ENCODE data around the gene TRIM42. TPM values are rescaled to one million over a fixed set of nuclear protein-coding genes. Genes with fewer than 3 reads are reported as not detected.

TRIM42 gene
- total RNA-seq, 1 donor from 2014 or later, result not detected

DNA sequence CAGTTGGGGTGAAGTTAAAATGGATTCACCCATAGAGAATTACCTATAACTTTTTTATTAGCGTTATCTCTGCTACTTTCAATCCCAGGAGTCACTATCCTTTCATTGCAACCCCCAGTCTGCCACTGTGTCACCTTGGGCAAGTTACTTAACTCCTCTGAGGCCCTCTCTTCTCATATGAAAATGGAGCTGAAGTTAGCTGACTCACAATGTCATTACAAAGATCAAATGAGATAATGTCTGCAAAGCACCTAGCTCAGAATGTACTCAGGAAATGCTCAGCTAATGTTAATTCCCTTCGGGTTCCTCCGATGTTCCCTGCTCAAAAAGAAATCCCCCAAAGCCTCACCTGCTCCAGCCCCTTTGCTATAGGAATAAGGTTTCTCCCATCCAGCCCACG lies 50.0 kb downstream of the TRIM42 start:
- Histone ChIP-seq H3K4me3 (no peak overlapping the region), H3K4me1 (no peaks in the 10 kb centered on the region), H3K9me3 (no peaks in the 10 kb centered on the region), H3K27me3 (no peaks in the 10 kb centered on the region), H3K36me3 (no peaks in the 10 kb centered on the region), H3K27ac (no peak overlapping the region)
- intact Hi-C loops (cut with DNase I), result loop anchor here (10.0 kb wide), 1 partner anchor 133 kb away; no protein-coding TSS in a partner anchor
- TF ChIP-seq POLR2AphosphoS5 (IDR thresholded peaks at IDR 0.05; ENCODE audit: insufficient read depth in 1 of 2, low read depth in 1 of 2), result no peak
- no peak for TF ChIP-seq CTCF (IDR thresholded peaks at IDR 0.05)
- TF ChIP-seq POLR2A (IDR thresholded peaks at IDR 0.05), result no peak
- no peak for DNase-seq (ENCODE audit: extremely low spot score in 2 of 2)

GRCh38 chr3:140731440-140732119 lies 53.7 kb downstream of the TRIM42 start:
- no peaks in the 10 kb centered on the region for H3K9me3 ChIP-seq
- H3K27me3 ChIP-seq, result no peaks in the 10 kb centered on the region
- intact Hi-C loops (cut with DNase I), result no loop called here
- TF ChIP-seq POLR2A (IDR thresholded peaks at IDR 0.05), result no peak
- no peak for TF ChIP-seq POLR2AphosphoS5 (IDR thresholded peaks at IDR 0.05; ENCODE audit: insufficient read depth in 1 of 2, low read depth in 1 of 2)
- no peak for TF ChIP-seq CTCF (IDR thresholded peaks at IDR 0.05)
- no peaks in the 10 kb centered on the region for H3K36me3 ChIP-seq
- H3K4me3 ChIP-seq, result no peak overlapping the region
- no peak for DNase-seq (ENCODE audit: extremely low spot score in 2 of 2)
- H3K4me1 ChIP-seq, result no peaks in the 10 kb centered on the region
- no peak overlapping the region for H3K27ac ChIP-seq

- no peaks in the 10 kb centered on the region for H3K36me3 ChIP-seq
- TF ChIP-seq POLR2A (IDR thresholded peaks at IDR 0.05) (no peak), POLR2AphosphoS5 (IDR thresholded peaks at IDR 0.05; ENCODE audit: insufficient read depth in 1 of 2, low read depth in 1 of 2) (no peak)
- intact Hi-C loops (cut with DNase I), result no loop called here
- no peaks in the 10 kb centered on the region for H3K27me3 ChIP-seq
- no peaks in the 10 kb centered on the region for H3K4me1 ChIP-seq
- H3K4me3 ChIP-seq, result no peak overlapping the region
- no peak overlapping the region for H3K27ac ChIP-seq
- no peaks in the 10 kb centered on the region for H3K9me3 ChIP-seq
- no peak for DNase-seq (ENCODE audit: extremely low spot score in 2 of 2)
These were observed 55.8 kb downstream of the TRIM42 start for GRCh38 chr3:140733623-140734022.

DNA sequence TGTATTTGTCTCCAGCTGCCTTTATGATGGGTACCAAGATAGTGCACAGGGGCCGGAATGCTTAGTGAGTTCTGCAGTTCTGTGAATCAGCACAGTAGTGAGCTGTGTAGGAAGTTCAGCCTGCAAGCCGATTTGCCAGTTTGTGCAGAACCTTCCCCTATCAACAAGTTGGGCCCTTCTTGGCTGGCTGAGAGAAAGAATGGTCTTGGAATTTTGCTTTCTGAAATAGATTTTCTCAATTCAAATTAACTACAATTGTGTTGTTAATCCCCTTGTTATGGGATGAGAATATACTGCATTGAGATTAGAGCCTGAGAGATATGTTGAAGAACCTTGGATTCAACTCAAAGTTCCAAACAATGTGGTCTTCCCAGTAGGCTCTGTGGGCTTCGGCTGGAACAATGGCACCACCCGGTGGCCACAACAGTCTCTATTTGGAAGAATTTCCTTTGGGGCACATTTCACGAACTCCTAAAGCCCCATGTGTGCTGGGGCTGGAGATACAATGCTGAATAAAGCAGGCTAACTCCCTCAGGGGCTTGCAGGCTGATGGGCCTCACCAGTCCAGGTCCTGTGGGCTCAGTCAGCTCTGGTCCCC lies 59.1 kb downstream of the TRIM42 start:
- no peak for DNase-seq (ENCODE audit: extremely low spot score in 2 of 2)
- no peaks in the 10 kb centered on the region for H3K4me1 ChIP-seq
- no peak overlapping the region for H3K4me3 ChIP-seq
- H3K9me3 ChIP-seq, result no peaks in the 10 kb centered on the region
- TF ChIP-seq CTCF (IDR thresholded peaks at IDR 0.05) (peak; percentile 12 to 60 (median 31)), POLR2AphosphoS5 (IDR thresholded peaks at IDR 0.05; ENCODE audit: insufficient read depth in 1 of 2, low read depth in 1 of 2) (no peak)
- intact Hi-C loops (cut with DNase I), result loop anchor here (2.0 kb wide), 1 partner anchor 802 kb away; the partner anchor contains the start of gene CLSTN2
- no peaks in the 10 kb centered on the region for H3K27me3 ChIP-seq
- no peaks in the 10 kb centered on the region for H3K36me3 ChIP-seq
- H3K27ac ChIP-seq, result no peak overlapping the region

DNA sequence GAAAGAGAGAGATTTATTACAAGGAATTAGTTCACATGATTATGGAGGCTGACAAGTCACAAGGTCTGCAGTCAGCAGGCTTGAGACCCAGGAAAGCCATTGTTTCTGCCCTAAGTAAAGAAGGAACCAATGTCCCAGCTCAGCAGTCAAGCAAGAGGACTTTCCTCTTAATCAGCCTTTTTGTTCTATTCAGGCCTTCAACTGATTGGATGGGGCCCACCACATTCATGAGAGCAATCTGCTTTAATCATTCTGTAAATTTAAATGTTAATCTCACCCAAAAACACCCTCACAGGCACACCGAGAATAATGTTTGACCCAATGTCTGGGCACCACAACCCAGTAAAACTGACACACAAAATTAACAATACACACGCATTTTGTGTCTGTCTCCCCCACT lies 64.3 kb downstream of the TRIM42 start:
- Histone ChIP-seq H3K36me3 (no peaks in the 10 kb centered on the region), H3K27ac (no peak overlapping the region), H3K4me3 (no peak overlapping the region), H3K4me1 (no peaks in the 10 kb centered on the region), H3K9me3 (no peaks in the 10 kb centered on the region), H3K27me3 (no peaks in the 10 kb centered on the region)
- no peak for DNase-seq (ENCODE audit: extremely low spot score in 2 of 2)
- intact Hi-C loops (cut with DNase I), result no loop called here
- TF ChIP-seq CTCF (IDR thresholded peaks at IDR 0.05) (no peak), POLR2AphosphoS5 (IDR thresholded peaks at IDR 0.05; ENCODE audit: insufficient read depth in 1 of 2, low read depth in 1 of 2) (no peak), POLR2A (IDR thresholded peaks at IDR 0.05) (no peak)
